Muscle layer of duodenum (tissue), 2 donors: ENCODE measurements around the gene GPR27.
A peak's percentile ranks its signal among the peaks of the same experiment; 100 is the strongest.

Experiments
- H3K27ac ChIP-seq: one replicate; pipeline ENCODE4 v1.7.0; 2013; ENCODE audit warnings: mild to moderate bottlenecking, low read length
- H3K27me3 ChIP-seq: one replicate; pipeline ENCODE4 v1.7.0; 2013; ENCODE audit warnings: low read depth, mild to moderate bottlenecking, control low read depth, low read length
- H3K36me3 ChIP-seq, 2 donors: one replicate each; pipeline ENCODE4 v1.7.0; 2013; ENCODE audit warnings: low read length in 2 of 2, control low read depth in 1 of 2, mild to moderate bottlenecking in 1 of 2; ENCODE audit not compliant: insufficient read depth in 2 of 2, control insufficient read depth in 1 of 2
- H3K4me1 ChIP-seq, 2 donors: one replicate each; pipeline ENCODE4 v1.7.0; 2013; ENCODE audit warnings: low read length in 2 of 2, mild to moderate bottlenecking in 2 of 2, control low read depth in 1 of 2, moderate library complexity in 1 of 2; ENCODE audit not compliant: insufficient read depth in 2 of 2, control insufficient read depth in 1 of 2
- H3K4me3 ChIP-seq, 2 donors: one replicate each; pipeline ENCODE4 v1.7.0; 2013; ENCODE audit warnings: low read length in 2 of 2, low read depth in 1 of 2, mild to moderate bottlenecking in 1 of 2
- H3K9me3 ChIP-seq, 2 donors: one replicate each; pipeline ENCODE4 v1.7.0; 2013; ENCODE audit warnings: low read length in 2 of 2, control low read depth in 1 of 2, mild to moderate bottlenecking in 1 of 2; ENCODE audit not compliant: control insufficient read depth in 1 of 2
- donor health status: healthy.

Gene GPR27, protein sequence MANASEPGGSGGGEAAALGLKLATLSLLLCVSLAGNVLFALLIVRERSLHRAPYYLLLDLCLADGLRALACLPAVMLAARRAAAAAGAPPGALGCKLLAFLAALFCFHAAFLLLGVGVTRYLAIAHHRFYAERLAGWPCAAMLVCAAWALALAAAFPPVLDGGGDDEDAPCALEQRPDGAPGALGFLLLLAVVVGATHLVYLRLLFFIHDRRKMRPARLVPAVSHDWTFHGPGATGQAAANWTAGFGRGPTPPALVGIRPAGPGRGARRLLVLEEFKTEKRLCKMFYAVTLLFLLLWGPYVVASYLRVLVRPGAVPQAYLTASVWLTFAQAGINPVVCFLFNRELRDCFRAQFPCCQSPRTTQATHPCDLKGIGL

DNA sequence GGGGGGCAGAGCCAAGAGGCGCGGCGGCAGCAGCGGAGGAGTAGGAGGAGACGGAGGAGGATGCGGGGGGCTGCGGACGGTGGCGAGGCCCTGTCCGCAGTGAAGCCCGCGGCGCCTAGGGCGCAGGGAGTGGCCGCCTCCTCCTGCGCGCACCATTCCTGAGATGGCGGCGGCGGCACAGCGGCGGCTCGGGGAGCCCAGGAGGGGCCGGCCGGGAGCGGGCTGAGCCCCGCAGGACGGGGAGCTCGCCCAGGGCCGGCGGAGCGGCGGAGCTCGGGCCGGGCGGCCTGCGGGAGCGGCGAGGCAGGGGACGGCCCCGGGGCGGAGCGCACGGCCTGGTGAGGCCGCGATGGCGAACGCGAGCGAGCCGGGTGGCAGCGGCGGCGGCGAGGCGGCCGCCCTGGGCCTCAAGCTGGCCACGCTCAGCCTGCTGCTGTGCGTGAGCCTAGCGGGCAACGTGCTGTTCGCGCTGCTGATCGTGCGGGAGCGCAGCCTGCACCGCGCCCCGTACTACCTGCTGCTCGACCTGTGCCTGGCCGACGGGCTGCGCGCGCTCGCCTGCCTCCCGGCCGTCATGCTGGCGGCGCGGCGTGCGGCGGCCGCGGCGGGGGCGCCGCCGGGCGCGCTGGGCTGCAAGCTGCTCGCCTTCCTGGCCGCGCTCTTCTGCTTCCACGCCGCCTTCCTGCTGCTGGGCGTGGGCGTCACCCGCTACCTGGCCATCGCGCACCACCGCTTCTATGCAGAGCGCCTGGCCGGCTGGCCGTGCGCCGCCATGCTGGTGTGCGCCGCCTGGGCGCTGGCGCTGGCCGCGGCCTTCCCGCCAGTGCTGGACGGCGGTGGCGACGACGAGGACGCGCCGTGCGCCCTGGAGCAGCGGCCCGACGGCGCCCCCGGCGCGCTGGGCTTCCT lies at the start of gene GPR27:
Gene GPR27 (plus strand): TSS at position 155 of the 909 bp plus-strand sequence. CDS start 195 bp downstream, at position 350.
- Histone ChIP-seq H3K9me3 (no peaks in the 10 kb centered on the region), H3K4me1 (peaks cover 0 to 7% of the 10 kb centered on the region in 2 donors), H3K4me3 (peak within 1 kb of the TSS in 1 of 2 donors; percentile 66), H3K27me3 (peaks cover 18% of the 10 kb centered on the region), H3K27ac (no peak within 1 kb of the TSS), H3K36me3 (no peaks in the 10 kb centered on the region)

DNA sequence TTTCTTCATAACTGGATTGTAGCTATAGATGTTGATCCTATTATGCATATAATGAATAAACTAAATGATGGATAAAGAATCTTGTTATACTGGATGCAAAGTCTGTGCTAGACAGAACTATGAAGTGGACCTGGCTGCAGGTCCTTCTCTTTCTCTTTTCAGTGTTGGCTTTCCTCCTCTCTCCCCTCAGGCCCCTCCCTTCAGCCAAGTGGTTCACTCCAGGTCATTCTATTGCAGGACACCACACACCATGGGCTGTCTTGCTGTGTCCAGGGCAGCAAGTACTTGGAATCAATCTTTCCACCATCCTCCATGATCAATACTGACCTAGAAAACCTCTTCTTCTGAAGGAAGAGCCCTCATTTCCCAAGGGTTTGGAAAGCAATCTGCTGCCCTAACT lies 48.7 kb upstream of the GPR27 start:
- no peak overlapping the region for H3K27ac ChIP-seq
- H3K9me3 ChIP-seq = no peaks in the 10 kb centered on the region
- peaks cover 3 to 5% of the 10 kb centered on the region in 2 donors for H3K36me3 ChIP-seq
- no peaks in the 10 kb centered on the region for H3K27me3 ChIP-seq
- peaks cover 0 to 3% of the 10 kb centered on the region in 2 donors for H3K4me1 ChIP-seq
- no peak overlapping the region for H3K4me3 ChIP-seq

DNA sequence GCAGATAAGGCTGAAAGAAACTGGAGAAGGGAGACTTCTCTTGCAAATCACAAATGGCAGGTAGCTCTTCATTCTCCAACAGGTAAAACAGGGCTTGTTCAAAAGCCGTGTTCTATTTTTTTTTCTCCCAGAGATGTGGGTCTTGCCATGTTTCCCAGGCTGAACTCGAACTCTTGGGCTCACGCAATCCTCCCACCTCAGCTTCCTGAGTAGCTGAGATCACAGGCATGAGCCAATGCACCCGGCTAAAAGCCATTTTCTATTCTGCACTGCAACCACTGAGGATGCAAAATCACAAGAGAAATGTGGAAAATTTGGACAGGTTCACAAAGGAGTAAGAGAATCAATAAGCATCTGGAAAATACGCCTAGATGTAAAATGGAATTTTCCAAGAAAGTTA lies 48.0 kb upstream of the GPR27 start:
- peaks cover 0 to 3% of the 10 kb centered on the region in 2 donors for H3K4me1 ChIP-seq
- no peak overlapping the region for H3K4me3 ChIP-seq
- peaks cover 7 to 8% of the 10 kb centered on the region in 2 donors for H3K36me3 ChIP-seq
- no peak overlapping the region for H3K27ac ChIP-seq
- H3K9me3 ChIP-seq = no peaks in the 10 kb centered on the region
- no peaks in the 10 kb centered on the region for H3K27me3 ChIP-seq

DNA sequence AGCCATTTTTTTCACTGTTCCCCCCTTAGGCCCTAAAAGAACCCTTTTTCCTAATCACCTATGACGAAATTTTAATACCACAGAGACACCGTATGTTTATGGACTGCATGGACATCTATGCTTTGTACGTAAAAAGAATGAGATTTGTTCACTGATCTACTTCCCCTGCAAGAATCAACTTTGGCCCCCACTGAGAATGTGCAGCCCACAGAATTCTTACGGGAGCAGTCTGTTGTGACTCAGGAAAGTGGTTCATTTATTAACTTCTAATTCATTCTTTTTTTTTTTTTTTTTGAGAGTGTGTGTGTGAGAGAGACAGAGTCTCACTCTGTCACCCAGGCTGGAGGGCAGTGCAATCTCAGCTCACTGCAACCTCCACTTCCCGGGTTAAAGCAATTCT lies 46.1 kb upstream of the GPR27 start:
- no peak overlapping the region for H3K27ac ChIP-seq

DNA sequence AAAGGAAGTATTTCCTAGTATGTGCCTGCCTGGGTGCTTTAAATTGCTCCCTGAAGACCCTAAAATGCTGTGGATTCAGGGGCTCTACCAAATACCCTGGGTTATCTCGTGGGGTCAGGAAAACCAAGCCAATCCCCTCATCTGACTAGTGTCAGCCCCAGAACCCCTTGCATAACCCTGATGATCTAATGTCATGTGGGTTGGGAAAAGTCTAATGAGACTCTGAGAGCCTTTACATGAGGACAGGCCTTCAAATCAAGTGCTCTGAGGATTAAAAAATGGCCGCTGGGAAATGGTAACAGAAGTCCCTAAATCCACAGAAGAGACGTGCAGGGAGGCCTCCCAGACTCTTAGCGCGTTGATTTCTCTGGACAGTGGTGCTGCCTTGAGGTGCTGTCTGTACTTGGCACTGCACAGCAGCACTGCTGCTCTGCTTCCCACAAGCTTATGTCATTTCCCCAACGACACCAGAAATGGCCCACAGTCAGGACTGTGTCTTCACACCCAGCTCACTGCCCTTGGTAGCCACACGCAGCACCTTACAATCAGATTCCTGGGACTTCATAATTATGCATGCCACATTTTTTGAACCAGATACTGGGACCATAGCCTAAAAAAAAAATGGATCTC lies 45.1 kb upstream of the GPR27 start:
- Histone ChIP-seq H3K9me3 (no peaks in the 10 kb centered on the region), H3K4me1 (peaks cover 0 to 3% of the 10 kb centered on the region in 2 donors), H3K27me3 (no peaks in the 10 kb centered on the region), H3K4me3 (no peak overlapping the region), H3K27ac (no peak overlapping the region), H3K36me3 (peaks cover 7 to 8% of the 10 kb centered on the region in 2 donors)

More for the DNA sequence above, 46.1 kb upstream of the GPR27 start:
- no peak overlapping the region for H3K4me3 ChIP-seq
- H3K36me3 ChIP-seq = peaks cover 7 to 8% of the 10 kb centered on the region in 2 donors
- peaks cover 0 to 3% of the 10 kb centered on the region in 2 donors for H3K4me1 ChIP-seq
- H3K27me3 ChIP-seq = no peaks in the 10 kb centered on the region
- H3K9me3 ChIP-seq = no peaks in the 10 kb centered on the region

DNA sequence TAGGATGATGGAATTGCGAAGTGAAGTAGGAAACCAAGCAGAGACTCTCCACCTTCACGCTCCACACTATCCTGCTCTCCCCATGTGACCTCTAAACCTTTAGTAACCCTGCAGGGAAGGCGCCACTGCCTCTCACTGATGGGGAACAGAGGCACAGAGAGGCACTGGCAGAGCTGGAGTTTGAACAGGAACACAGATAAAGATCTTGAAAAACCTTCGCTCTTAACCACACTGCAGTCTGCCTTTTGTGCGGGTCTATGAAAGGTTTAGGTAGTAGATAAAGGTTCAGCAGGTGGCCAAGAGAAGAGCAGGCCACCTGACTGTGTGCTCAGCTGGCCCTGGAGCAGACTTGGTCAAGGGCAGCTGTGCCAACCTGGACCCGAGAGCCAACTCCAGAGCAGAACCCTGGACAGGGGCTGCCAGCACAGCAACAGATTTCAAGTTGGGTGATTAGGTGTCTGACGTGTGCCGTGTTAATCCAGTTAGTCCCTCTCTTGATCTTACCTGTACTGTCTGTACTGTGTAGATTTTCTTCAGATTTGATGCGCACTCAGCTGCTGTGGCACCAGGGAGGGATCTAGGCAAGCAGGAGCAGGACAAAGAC lies 43.6 kb upstream of the GPR27 start:
- peaks cover 0 to 1% of the 10 kb centered on the region in 2 donors for H3K4me1 ChIP-seq
- no peak overlapping the region for H3K27ac ChIP-seq
- H3K27me3 ChIP-seq = no peaks in the 10 kb centered on the region
- peaks cover 7 to 8% of the 10 kb centered on the region in 2 donors for H3K36me3 ChIP-seq
- H3K9me3 ChIP-seq = no peaks in the 10 kb centered on the region
- H3K4me3 ChIP-seq = no peak overlapping the region

DNA sequence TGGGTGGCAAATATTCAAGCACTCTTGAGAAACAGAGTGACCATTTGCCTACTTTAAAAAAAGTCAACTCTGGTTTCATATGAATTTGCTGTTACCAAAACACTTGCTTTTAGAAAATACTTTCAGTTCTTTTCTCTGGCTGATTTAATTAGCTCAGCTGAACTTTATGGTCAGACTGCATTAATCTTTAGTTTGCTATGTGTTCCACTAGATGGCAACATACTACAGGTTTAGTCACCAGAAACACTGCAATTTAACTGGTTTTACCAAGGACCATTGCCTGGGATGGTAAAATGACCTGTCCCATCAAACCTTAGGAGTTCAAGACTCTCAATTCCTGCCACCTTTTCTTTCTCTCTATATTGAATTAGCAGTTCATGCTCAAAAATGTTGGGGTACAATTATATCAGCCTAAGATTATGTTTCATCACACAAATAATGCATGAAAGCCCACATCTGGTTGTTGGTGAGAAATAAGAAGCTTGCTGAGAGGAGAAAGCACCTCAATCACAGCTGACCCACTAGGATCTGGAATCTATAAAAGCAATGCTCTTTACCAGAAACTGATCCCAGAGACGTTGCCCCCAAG lies 42.7 kb upstream of the GPR27 start:
- H3K4me1 ChIP-seq = no peaks in the 10 kb centered on the region
- peaks cover 7 to 8% of the 10 kb centered on the region in 2 donors for H3K36me3 ChIP-seq
- H3K4me3 ChIP-seq = no peak overlapping the region
- no peaks in the 10 kb centered on the region for H3K9me3 ChIP-seq
- no peak overlapping the region for H3K27ac ChIP-seq
- no peaks in the 10 kb centered on the region for H3K27me3 ChIP-seq

DNA sequence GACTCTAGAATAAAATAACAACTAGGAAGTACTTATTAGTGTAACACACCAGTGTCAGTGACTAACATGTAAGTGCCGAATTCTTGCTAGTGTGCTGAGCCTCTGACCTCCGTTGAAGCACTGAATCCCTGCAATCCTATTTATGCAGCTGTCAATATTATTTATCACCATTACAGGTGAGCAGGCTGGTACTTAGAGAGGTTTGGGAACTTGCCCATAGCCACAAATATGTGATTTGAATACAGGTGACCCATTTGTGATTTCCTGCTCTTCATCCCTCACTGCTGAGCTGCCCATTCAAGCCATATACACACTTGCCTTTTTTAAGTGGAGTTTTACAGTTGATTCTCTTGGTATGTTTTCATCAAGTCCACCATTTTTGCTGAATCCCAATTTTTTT lies 40.6 kb upstream of the GPR27 start:
- no peaks in the 10 kb centered on the region for H3K4me1 ChIP-seq
- H3K4me3 ChIP-seq = no peak overlapping the region
- no peaks in the 10 kb centered on the region for H3K27me3 ChIP-seq
- no peak overlapping the region for H3K27ac ChIP-seq
- no peaks in the 10 kb centered on the region for H3K9me3 ChIP-seq
- H3K36me3 ChIP-seq = peaks cover 7 to 8% of the 10 kb centered on the region in 2 donors

DNA sequence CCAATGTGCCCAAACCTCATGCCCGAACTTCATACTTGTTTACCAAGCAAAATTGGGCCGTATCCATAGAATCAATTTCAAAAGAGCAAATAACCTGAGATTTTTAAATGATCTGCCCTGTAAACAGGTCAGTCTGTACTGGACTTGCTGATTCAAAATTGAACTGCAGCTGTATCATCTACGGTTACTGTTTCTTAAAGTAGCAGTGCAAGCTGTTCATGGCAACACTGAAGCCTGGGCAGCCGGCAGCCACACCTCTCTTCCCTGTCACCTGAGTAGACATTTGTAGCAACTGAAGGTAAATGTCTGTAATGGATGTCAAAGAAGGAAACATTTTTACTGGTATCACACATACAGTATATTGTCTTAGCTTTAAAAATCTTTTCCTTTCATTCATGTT lies 39.1 kb upstream of the GPR27 start:
- Histone ChIP-seq H3K27ac (no peak overlapping the region), H3K4me3 (no peak overlapping the region), H3K4me1 (no peaks in the 10 kb centered on the region)

DNA sequence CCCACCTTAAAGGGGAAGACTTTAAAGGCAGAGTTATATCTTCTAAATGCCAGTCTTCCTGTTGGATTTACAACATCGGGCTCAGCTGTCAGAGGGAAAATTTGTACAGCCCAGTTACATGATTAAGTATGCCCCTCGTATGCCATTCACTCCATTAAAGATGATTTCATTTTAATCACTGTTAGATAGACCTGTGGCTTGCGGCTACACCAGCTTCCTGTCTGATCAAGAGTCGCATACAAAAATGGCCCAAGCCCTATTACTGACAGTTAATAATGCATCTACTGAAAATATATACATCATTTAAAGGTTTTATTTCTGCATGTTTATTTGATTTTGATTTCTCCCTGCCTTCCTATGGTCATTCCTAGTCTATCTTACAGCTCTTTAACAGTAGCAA lies 35.6 kb upstream of the GPR27 start:
- H3K36me3 ChIP-seq = no peaks in the 10 kb centered on the region
- no peaks in the 10 kb centered on the region for H3K4me1 ChIP-seq
- no peaks in the 10 kb centered on the region for H3K9me3 ChIP-seq
- H3K27ac ChIP-seq = no peak overlapping the region
- no peaks in the 10 kb centered on the region for H3K27me3 ChIP-seq
- no peak overlapping the region for H3K4me3 ChIP-seq

More for the DNA sequence above, 39.1 kb upstream of the GPR27 start:
- Histone ChIP-seq H3K27me3 (no peaks in the 10 kb centered on the region), H3K9me3 (no peaks in the 10 kb centered on the region), H3K36me3 (peaks cover 6 to 7% of the 10 kb centered on the region in 2 donors)
